Hepatocyte (in vitro differentiated cells): ENCODE measurements around the gene ABCC3.

Source experiments
- EZH2 ChIP-seq: fragments of 200-600 bp; sonication (generic); IDR thresholded peaks from 2 replicates; pipeline ENCODE4 v1.6.1; 2016; ENCODE audit warnings: antibody characterized with exemption, mild to moderate bottlenecking, borderline replicate concordance
- EZH2phosphoT487 ChIP-seq: fragments of 200-600 bp; sonication (generic); IDR thresholded peaks from one replicate; pipeline ENCODE4 v1.6.1; 2018; ENCODE audit warnings: antibody characterized with exemption, mild to moderate bottlenecking, low read depth, moderate library complexity; ENCODE audit not compliant: unreplicated experiment, severe bottlenecking
- TF ChIP-seq, protein P1 (sequence below): fragments of 200-600 bp; sonication (generic); IDR thresholded peaks from 2 replicates; pipeline ENCODE4 v1.5.1; 2016; ENCODE audit warnings: antibody characterized with exemption, mild to moderate bottlenecking; ENCODE audit not compliant: poor library complexity

DNA sequence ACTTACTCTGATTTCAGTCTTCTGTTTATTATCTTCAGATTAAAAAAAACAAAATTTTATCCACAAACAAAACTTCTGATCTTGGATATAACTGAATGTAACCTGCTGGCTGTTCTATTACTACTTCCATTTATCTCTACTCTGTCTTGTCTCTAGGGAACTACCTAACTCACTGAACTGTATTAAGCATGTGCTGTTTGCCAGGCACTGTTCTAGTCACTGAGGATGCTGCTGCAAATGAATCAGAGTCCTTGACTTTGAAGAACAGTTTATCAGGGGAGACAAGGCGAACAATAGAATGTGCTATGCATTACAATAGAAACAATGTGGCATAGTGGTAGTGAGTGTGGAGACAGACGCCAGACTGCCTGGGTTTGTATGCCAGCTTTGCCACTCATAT lies 75.3 kb downstream of the ABCC3 start:
- TF ChIP-seq, protein P1, sequence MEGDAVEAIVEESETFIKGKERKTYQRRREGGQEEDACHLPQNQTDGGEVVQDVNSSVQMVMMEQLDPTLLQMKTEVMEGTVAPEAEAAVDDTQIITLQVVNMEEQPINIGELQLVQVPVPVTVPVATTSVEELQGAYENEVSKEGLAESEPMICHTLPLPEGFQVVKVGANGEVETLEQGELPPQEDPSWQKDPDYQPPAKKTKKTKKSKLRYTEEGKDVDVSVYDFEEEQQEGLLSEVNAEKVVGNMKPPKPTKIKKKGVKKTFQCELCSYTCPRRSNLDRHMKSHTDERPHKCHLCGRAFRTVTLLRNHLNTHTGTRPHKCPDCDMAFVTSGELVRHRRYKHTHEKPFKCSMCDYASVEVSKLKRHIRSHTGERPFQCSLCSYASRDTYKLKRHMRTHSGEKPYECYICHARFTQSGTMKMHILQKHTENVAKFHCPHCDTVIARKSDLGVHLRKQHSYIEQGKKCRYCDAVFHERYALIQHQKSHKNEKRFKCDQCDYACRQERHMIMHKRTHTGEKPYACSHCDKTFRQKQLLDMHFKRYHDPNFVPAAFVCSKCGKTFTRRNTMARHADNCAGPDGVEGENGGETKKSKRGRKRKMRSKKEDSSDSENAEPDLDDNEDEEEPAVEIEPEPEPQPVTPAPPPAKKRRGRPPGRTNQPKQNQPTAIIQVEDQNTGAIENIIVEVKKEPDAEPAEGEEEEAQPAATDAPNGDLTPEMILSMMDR: no peak
- no peak for TF ChIP-seq EZH2
- no peak for TF ChIP-seq EZH2phosphoT487
